Panc1 (cell line): Measurements from ENCODE around the gene DUT. TPM values are rescaled to one million over a fixed set of nuclear protein-coding genes. Genes with fewer than 3 reads are reported as not detected.

ENCODE experiments used
- ATAC-seq: fragments of 200-7000 bp; cut with Tn5 transposase; 2 replicates; pipeline ENCODE4 v1.9.1; 2020; ENCODE audit warnings: mild to moderate bottlenecking, moderate library complexity
- BruUV-seq: library from RNA; stranded (reverse); fragments of 400-500 nt; replicated peaks from 2 replicates; lab custom pipeline; 2021; lab: Mats Ljungman, UMichigan
- CTCF ChIA-PET: fragments of 300-600 bp; sonication (Branson Sonifier 250); formaldehyde crosslinking; loops from one replicate; lab custom pipeline; 2022; ENCODE audit warnings: antibody characterized with exemption; lab: Charles Lee
- POLR2A ChIA-PET: fragments of 300-600 bp; sonication (Branson Sonifier 250); formaldehyde crosslinking; loops from one replicate; lab custom pipeline; 2022; ENCODE audit warnings: antibody characterized with exemption; lab: Charles Lee
- DNase-seq: peaks from one replicate; pipeline ENCODE4 v3.0.0-alpha.2; 2010; ENCODE audit warnings: low read depth, low spot score
- H3K27ac ChIP-seq: 2 replicates; pipeline ENCODE4 v1.5.1; 2011; ENCODE audit warnings: mild to moderate bottlenecking, low read length, inconsistent platforms
- H3K27me3 ChIP-seq: fragments of 200-500 bp; sonication (Bioruptor generic); 2 replicates; pipeline ENCODE4 v1.6.0; 2014; ENCODE audit warnings: low read length, inconsistent platforms; ENCODE audit not compliant: control insufficient read depth, insufficient read depth
- H3K36me3 ChIP-seq: fragments of 200-500 bp; sonication (Bioruptor generic); 2 replicates; pipeline ENCODE4 v1.5.1; 2014; ENCODE audit warnings: inconsistent platforms, mild to moderate bottlenecking, low read length, moderate library complexity; ENCODE audit not compliant: control insufficient read depth, insufficient read depth
- H3K4me1 ChIP-seq: 2 replicates; pipeline ENCODE4 v1.5.1; 2011; ENCODE audit warnings: inconsistent platforms, mild to moderate bottlenecking, low read length, moderate library complexity; ENCODE audit not compliant: control insufficient read depth, insufficient read depth
- H3K4me3 ChIP-seq, 2 experiments: 2 replicates each; pipeline ENCODE4 v1.5.1; 2011 to 2012; ENCODE audit warnings: low read depth in 2 of 2, low read length in 2 of 2, mild to moderate bottlenecking in 2 of 2, inconsistent platforms in 1 of 2, moderate library complexity in 1 of 2
- H3K9me3 ChIP-seq: fragments of 200-500 bp; sonication (Bioruptor generic); 2 replicates; pipeline ENCODE4 v1.5.1; 2014; ENCODE audit warnings: low read depth, mild to moderate bottlenecking, inconsistent platforms, low read length, moderate library complexity; ENCODE audit not compliant: control insufficient read depth, insufficient read depth
- CTCF ChIP-seq: fragments of 450-650 bp; IDR thresholded peaks from 2 replicates; pipeline ENCODE4 v1.5.1; 2017; ENCODE audit warnings: mild to moderate bottlenecking
- POLR2AphosphoS5 ChIP-seq: IDR thresholded peaks from 2 replicates; pipeline ENCODE4 v1.6.1; 2012; ENCODE audit warnings: mild to moderate bottlenecking, low read depth, low read length, moderate library complexity
- REST ChIP-seq, 2 experiments: IDR thresholded peaks; 2 replicates each; pipeline ENCODE4 v1.6.1; 2011 to 2012; ENCODE audit warnings: low read depth in 2 of 2, control low read depth in 1 of 2, low read length in 1 of 2, mild to moderate bottlenecking in 1 of 2, moderate library complexity in 1 of 2; ENCODE audit not compliant: insufficient read depth in 1 of 2
- SIN3A ChIP-seq: IDR thresholded peaks from 2 replicates; pipeline ENCODE4 v1.6.1; 2012; ENCODE audit warnings: low read depth, mild to moderate bottlenecking, low read length, moderate library complexity, borderline replicate concordance; ENCODE audit not compliant: insufficient read depth
- TCF7L2 ChIP-seq: IDR thresholded peaks from 2 replicates; pipeline ENCODE4 v1.6.1; 2011; ENCODE audit warnings: mild to moderate bottlenecking, low read depth, low read length, inconsistent platforms
- in situ Hi-C: cut with HindIII; loops from 2 replicates; pipeline ENCODE4 v1.10.0; 2016; ENCODE audit warnings: low sequenced_read_pairs, low pct_unique_long_range_greater_than_20kb
- intact Hi-C: fragments of 100-400 bp; cut with micrococcal nuclease; formaldehyde crosslinking; loops from one replicate; pipeline ENCODE4 v1.10.0; 2022; ENCODE audit not compliant: unreplicated experiment
- total RNA-seq: library from RNA; stranded (reverse); gene quantifications from one replicate; pipeline ENCODE4 v1.2.1, GENCODE V29; 2021; ENCODE audit not compliant: unreplicated experiment

Gene DUT
- total RNA-seq, 1 experiment from 2014 or later, result 220 TPM

GRCh38 chr15:48317221-48317620, 14.0 kb upstream of the DUT start:
- no TSS peak for BruUV-seq
- Histone ChIP-seq H3K27me3 (no peaks in the 10 kb centered on the region), H3K36me3 (no peaks in the 10 kb centered on the region), H3K9me3 (no peaks in the 10 kb centered on the region), H3K4me1 (no peaks in the 10 kb centered on the region), H3K4me3 (no peak overlapping the region), H3K27ac (no peak overlapping the region)
- ChIA-PET CTCF (no interaction called here), POLR2A (no interaction called here)
- intact Hi-C loops (no loop called here), in situ Hi-C loops (no loop called here)
- no peak for DNase-seq
- no peak for ATAC-seq
- TF ChIP-seq POLR2AphosphoS5 (no peak), REST (IDR thresholded peaks at IDR 0.05; ENCODE audit: insufficient read depth in 1 of 2, low read depth in 2 of 2, low read length in 1 of 2) (no peak), SIN3A (no peak), TCF7L2 (no peak), CTCF (no peak)

DNA sequence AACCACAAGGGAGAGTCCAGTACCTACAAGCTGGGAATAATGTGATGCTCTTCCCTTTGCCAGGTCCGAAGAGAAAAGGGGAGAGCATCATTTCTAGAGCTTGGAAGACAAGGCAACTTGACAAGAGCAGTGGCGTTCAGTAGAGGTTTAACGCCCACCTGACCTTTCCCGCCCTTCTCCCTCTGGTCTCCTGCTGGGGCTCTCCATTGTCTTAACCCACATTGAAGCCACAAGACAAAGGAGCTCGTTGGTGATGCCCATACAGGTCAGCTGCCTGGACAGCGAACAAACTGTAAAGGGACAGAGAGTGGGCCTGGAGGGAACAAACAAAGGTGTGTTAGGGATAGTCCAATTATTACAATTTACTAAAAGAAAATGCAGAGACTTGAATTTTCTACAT, 13.1 kb upstream of the DUT start:
- in situ Hi-C loops, result no loop called here
- no peaks in the 10 kb centered on the region for H3K27me3 ChIP-seq
- intact Hi-C loops, result no loop called here
- H3K4me3 ChIP-seq, result no peak overlapping the region
- no TSS peak for BruUV-seq
- ATAC-seq, result no peak
- CTCF ChIA-PET, result no interaction called here
- H3K4me1 ChIP-seq, result no peaks in the 10 kb centered on the region
- TF ChIP-seq TCF7L2 (no peak), CTCF (no peak), SIN3A (no peak), POLR2AphosphoS5 (no peak), REST (IDR thresholded peaks at IDR 0.05; ENCODE audit: insufficient read depth in 1 of 2, low read depth in 2 of 2, low read length in 1 of 2) (no peak)
- H3K27ac ChIP-seq, result no peak overlapping the region
- POLR2A ChIA-PET, result no interaction called here
- no peaks in the 10 kb centered on the region for H3K9me3 ChIP-seq
- no peaks in the 10 kb centered on the region for H3K36me3 ChIP-seq
- DNase-seq, result no peak
